GM12878 (cell line): ENCODE data around the gene PLEKHM3. TPM values are rescaled to one million over a fixed set of nuclear protein-coding genes. Genes with fewer than 3 reads are reported as not detected.

ENCODE experiments used
- ATAC-seq: fragments of 200-7000 bp; cut with Tn5 transposase; 3 replicates; pipeline ENCODE4 v1.9.1; 2020; ENCODE audit warnings: mild to moderate bottlenecking, moderate library complexity
- BruUV-seq: library from RNA; stranded (reverse); fragments of 400-500 nt; replicated peaks from 2 replicates; lab custom pipeline; 2021; lab: Mats Ljungman, UMichigan
- CTCF ChIA-PET: fragments of 300-600 bp; sonication (Branson Sonifier 250); formaldehyde crosslinking; extraction: SDS; loops from one replicate; lab custom pipeline; 2021; ENCODE audit warnings: inconsistent platforms; lab: Yijun Ruan, JAX
- POLR2A ChIA-PET: fragments of 350-600 bp; formaldehyde crosslinking; extraction: SDS; loops from one replicate; lab custom pipeline; 2021; ENCODE audit warnings: inconsistent platforms; lab: Charles Lee
- RAD21 ChIA-PET: fragments of 300-600 bp; sonication (Branson Sonifier 250); formaldehyde crosslinking; loops from one replicate; lab custom pipeline; 2023; ENCODE audit warnings: antibody characterized with exemption; ENCODE audit not compliant: unreplicated experiment; lab: Charles Lee
- SMC1A ChIA-PET: fragments of 300-600 bp; sonication (Branson Sonifier 250); formaldehyde crosslinking; loops from one replicate; lab custom pipeline; 2023; ENCODE audit not compliant: unreplicated experiment, uncharacterized antibody; lab: Charles Lee
- DNase-seq: peaks from one replicate; pipeline ENCODE4 v3.0.0-alpha.2; 2011; ENCODE audit warnings: low read depth, low spot score
- FAIRE-seq: peaks from 3 replicates; lab custom pipeline; 2011; peaks lifted over from hg19 to GRCh38; lab: Jason Lieb, UNC
- H2AFZ ChIP-seq: 2 replicates; pipeline ENCODE4 v1.6.0; 2011; ENCODE audit warnings: low read depth, low read length, control low read depth; ENCODE audit not compliant: control insufficient read depth
- H3K27ac ChIP-seq: 2 replicates; pipeline ENCODE4 v1.5.1; 2011; ENCODE audit warnings: control low read depth; ENCODE audit not compliant: control insufficient read depth, insufficient read depth
- H3K27me3 ChIP-seq, 2 experiments: replicated peaks in 1 of 2; 2 replicates each; pipeline versions ENCODE4 v1.6.0 to v1.6.1; 2011; ENCODE audit warnings: low read length in 1 of 2; ENCODE audit not compliant: control insufficient read depth in 2 of 2, insufficient read depth in 2 of 2
- H3K36me3 ChIP-seq, 2 experiments: 2 replicates each; pipeline ENCODE4 v1.5.1; 2011; ENCODE audit warnings: low read length in 1 of 2; ENCODE audit not compliant: control insufficient read depth in 2 of 2, insufficient read depth in 2 of 2
- H3K4me1 ChIP-seq: 2 replicates; pipeline ENCODE4 v1.6.1; 2011; ENCODE audit warnings: mild to moderate bottlenecking, low read length, moderate library complexity, mixed read lengths; ENCODE audit not compliant: control insufficient read depth, insufficient read depth
- H3K4me2 ChIP-seq: 2 replicates; pipeline ENCODE4 v1.6.0; 2011; ENCODE audit warnings: control low read depth; ENCODE audit not compliant: control insufficient read depth, insufficient read depth
- H3K4me3 ChIP-seq: fragments of 200-600 bp; sonication (generic); 2 replicates; pipeline ENCODE4 v1.5.1; 2016
- H3K79me2 ChIP-seq: 2 replicates; pipeline ENCODE4 v1.6.0; 2011; ENCODE audit warnings: low read length; ENCODE audit not compliant: control insufficient read depth, insufficient read depth
- H3K9ac ChIP-seq: 2 replicates; pipeline ENCODE4 v1.8.0; 2011; ENCODE audit warnings: low read length, control low read depth, mixed read lengths; ENCODE audit not compliant: control insufficient read depth, insufficient read depth
- H3K9me3 ChIP-seq: replicated peaks from 3 replicates; pipeline ENCODE4 v1.5.1; 2011; ENCODE audit warnings: mild to moderate bottlenecking, low read length; ENCODE audit not compliant: control insufficient read depth, insufficient read depth
- H4K20me1 ChIP-seq: 2 replicates; pipeline ENCODE4 v1.6.0; 2011; ENCODE audit not compliant: control insufficient read depth, insufficient read depth
- DPF2 ChIP-seq: fragments of 450-650 bp; IDR thresholded peaks from 2 replicates; pipeline ENCODE4 v1.6.1; 2017; ENCODE audit warnings: mild to moderate bottlenecking
- E2F4 ChIP-seq: IDR thresholded peaks from 2 replicates; pipeline ENCODE4 v1.6.1; 2012; ENCODE audit warnings: low read depth, low read length, improper control_type of control experiment
- ELK1 ChIP-seq: IDR thresholded peaks from 2 replicates; pipeline ENCODE4 v1.6.1; 2012; ENCODE audit warnings: low read depth, low read length, improper control_type of control experiment
- MAX ChIP-seq: IDR thresholded peaks from 2 replicates; pipeline ENCODE4 v1.6.1; 2012; ENCODE audit warnings: low read depth, low read length, improper control_type of control experiment
- MEF2A ChIP-seq: IDR thresholded peaks from 2 replicates; pipeline ENCODE4 v1.6.1; 2011; ENCODE audit warnings: low read depth, mild to moderate bottlenecking, low read length, moderate library complexity; ENCODE audit not compliant: insufficient read depth
- MTA2 ChIP-seq: fragments of 450-650 bp; IDR thresholded peaks from 2 replicates; pipeline ENCODE4 v1.6.1; 2016; ENCODE audit warnings: low read depth, mild to moderate bottlenecking, moderate library complexity
- PRDM15 ChIP-seq: fragments of 450-650 bp; formaldehyde crosslinking; IDR thresholded peaks from 2 replicates; pipeline ENCODE4 v1.4.0; 2020; ENCODE audit warnings: mild to moderate bottlenecking, moderate library complexity
- RAD21 ChIP-seq: IDR thresholded peaks from 2 replicates; pipeline ENCODE4 v1.6.1; 2011; ENCODE audit warnings: mild to moderate bottlenecking, low read depth, low read length, moderate library complexity; ENCODE audit not compliant: insufficient read depth
- SIN3A ChIP-seq: IDR thresholded peaks from 2 replicates; pipeline ENCODE4 v1.6.1; 2012; ENCODE audit warnings: low read depth, low read length, improper control_type of control experiment
- SRF ChIP-seq, 2 experiments: IDR thresholded peaks; 2 replicates each; pipeline ENCODE4 v1.6.1; 2011; ENCODE audit warnings: low read depth in 2 of 2, low read length in 2 of 2, mild to moderate bottlenecking in 1 of 2, moderate library complexity in 1 of 2
- TARDBP ChIP-seq: IDR thresholded peaks from 2 replicates; pipeline ENCODE4 v1.6.1; 2016; ENCODE audit warnings: borderline replicate concordance
- TCF12 ChIP-seq: IDR thresholded peaks from 2 replicates; pipeline ENCODE4 v1.6.1; 2011; ENCODE audit warnings: low read depth, mild to moderate bottlenecking, low read length
- ZNF24 ChIP-seq: fragments of 450-650 bp; IDR thresholded peaks from 2 replicates; pipeline ENCODE4 v1.6.1; 2017; ENCODE audit warnings: antibody characterized with exemption, mild to moderate bottlenecking
- WGBS: methylation state at CpG from one replicate; pipeline ENCODE4 v1.1.6; 2016; ENCODE audit warnings: low lambda C conversion rate; ENCODE audit not compliant: insufficient replicate concordance, insufficient coverage; ENCODE audit errors: missing lambda C conversion rate; 5-methylcytosine and 5-hydroxymethylcytosine counted together
- in situ Hi-C: fragments of 300-500 bp; cut with MboI; formaldehyde crosslinking; loops from 9 replicates; pipeline ENCODE4 v1.14.3; 2018; ENCODE audit warnings: mixed read lengths
- intact Hi-C: fragments of 100-400 bp; cut with micrococcal nuclease; formaldehyde crosslinking; loops from one replicate; pipeline ENCODE4 v1.14.2; 2022; ENCODE audit not compliant: unreplicated experiment
- polyA plus RNA-seq, 11 experiments: library from polyadenylated mRNA; depleted of rRNA in 4 of 11; unstranded in 6 of 11; stranded (reverse) in 5 of 11; fragments of >200 nt; fragmentation: Nextera tagmentation in 4 of 11; fragmentation: Illumina TruSeq in 1 of 11; extraction: Ambion mirVana in 4 of 11; extraction: Trizol in 1 of 11; gene quantifications; 1 replicate in 1 of 11; 2 replicates in 10 of 11; pipeline versions ENCODE4 v1.2.1 to v1.2.3, GENCODE V29; 2011 to 2016; ENCODE audit warnings: inconsistent platforms in 2 of 11, missing spikeins in 2 of 11, low read depth in 1 of 11
- total RNA-seq, 4 experiments: library from RNA; depleted of rRNA in 3 of 4; stranded (reverse); fragments of >200 nt in 3 of 4; fragmentation: Illumina TruSeq in 1 of 4; extraction: Trizol in 1 of 4; gene quantifications; 2 replicates each; pipeline versions ENCODE4 v1.2.1 to v1.2.3, GENCODE V29; 2013 to 2021

PLEKHM3 gene
- total and polyA plus RNA-seq, 10 of the 15 experiments (the other 5 are each of a cell fraction or from before 2014, with no cell fraction given), result 1.4 to 5.6 (median 3.0) TPM

GRCh38 chr2:208034503-208035140 lies 9.3 kb upstream of the PLEKHM3 start (continued):
- TF ChIP-seq PRDM15 (CRISPR knock-in tag), result no peak
- TF ChIP-seq, all 136 proteins: peak for 0

- Histone ChIP-seq H3K4me2 (peak overlapping the region; percentile 30; the same call in 1 of the 2 replicates), H3K27me3 (no peaks in the 10 kb centered on the region), H3K9me3 (no peaks in the 10 kb centered on the region; the same call in 2 of the 3 replicates), H3K36me3 (no peaks in the 10 kb centered on the region), H3K9ac (no peak overlapping the region), H2AFZ (no peak overlapping the region; the same call in 1 of the 2 replicates), H4K20me1 (no peaks in the 10 kb centered on the region), H3K79me2 (no peaks in the 10 kb centered on the region), H3K4me3 (no peak overlapping the region), H3K4me1 (peaks cover 8% of the 10 kb centered on the region), H3K27ac (no peak overlapping the region)
- ChIA-PET CTCF (interaction anchor here (0.7 to 4.8 kb wide), 16 partner anchors 9 to 432 kb away, joined by 3 to 66 read pairs (median 4); partner anchors contain the start of genes FZD5 and PLEKHM3), RAD21 (interaction anchor here (0.5 to 3.6 kb wide), 10 partner anchors 36 to 406 kb away, joined by 3 to 26 read pairs (median 4); no protein-coding TSS in a partner anchor), SMC1A (interaction anchor here (0.8 to 2.6 kb wide), 10 partner anchors 9 to 407 kb away, joined by 3 to 12 read pairs (median 4); partner anchors contain the start of gene PLEKHM3), POLR2A (interaction anchor here (0.6 kb wide), 1 partner anchor 22 kb away, joined by 3 read pairs; no protein-coding TSS in a partner anchor)
- DNase-seq (no peak), ATAC-seq (peak; percentile 92), FAIRE-seq (peak; percentile 77)
- 9% methylated on average over 4 of the region's 4 CpGs for WGBS
- in situ Hi-C loops (loop anchor here (5.0 kb wide), 2 partner anchors 287 to 407 kb away; partner anchors contain the start of gene METTL21A), intact Hi-C loops (loop anchor here (5.0 kb wide), 3 partner anchors 52 to 407 kb away; partner anchors contain the start of genes FZD5 and METTL21A)
- BruUV-seq, result no TSS peak
- TF ChIP-seq ZNF24 (no peak), MTA2 (0 out of 2 replicates have a peak, but pooled peaks have one; percentile 30), MEF2A (0 out of 2 replicates have a peak, but pooled peaks have one; percentile 25), TARDBP (no peak), RAD21 (peak; percentile 81), ELK1 (no peak), MAX (no peak), SIN3A (no peak), SRF (IDR thresholded peaks at IDR 0.05; ENCODE audit: low read depth in 2 of 2, low read length in 2 of 2) (0 out of 4 replicates have a peak, but pooled peaks of 1 of the 2 experiments have one; percentile 41), TCF12 (0 out of 2 replicates have a peak, but pooled peaks have one; percentile 19), E2F4 (no peak), DPF2 (0 out of 2 replicates have a peak, but pooled peaks have one; percentile 25)
Measured at GRCh38 chr2:208033701-208034502, 8.6 kb upstream of the PLEKHM3 start.
